Fibroblast of the conjunctiva (primary cell): ENCODE measurements around the gene FRYL.
"Not testable (repeated sequence)": the region's sequence is repeated elsewhere in the genome, so short reads cannot be mapped to it uniquely, and the experiment has no call there.

Source experiments
- DNase-seq: peaks from one replicate; pipeline ENCODE4 v3.0.0-alpha.2; 2010; ENCODE audit warnings: low read depth

Gene FRYL

DNA sequence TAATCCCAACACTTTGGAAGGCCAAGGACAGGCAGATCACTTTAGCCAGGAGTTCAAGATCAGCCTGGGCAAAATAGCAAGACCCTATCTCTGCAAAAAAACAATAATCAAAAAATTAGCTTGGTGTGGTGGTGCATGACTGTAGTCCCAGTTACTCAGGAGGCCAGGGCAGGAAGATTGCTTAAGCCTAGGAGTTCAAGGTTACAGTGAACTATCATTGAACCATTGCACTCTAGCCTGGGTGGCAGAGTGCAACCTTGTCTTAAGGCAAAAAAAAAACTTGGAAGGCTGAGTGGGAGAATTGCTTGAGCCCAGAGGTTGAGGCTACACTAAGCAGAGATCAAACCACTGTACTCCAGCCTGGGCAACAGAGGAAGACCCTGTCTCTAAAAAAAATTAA is 5.2 kb upstream of the FRYL start:
- DNase-seq = no peak

DNA sequence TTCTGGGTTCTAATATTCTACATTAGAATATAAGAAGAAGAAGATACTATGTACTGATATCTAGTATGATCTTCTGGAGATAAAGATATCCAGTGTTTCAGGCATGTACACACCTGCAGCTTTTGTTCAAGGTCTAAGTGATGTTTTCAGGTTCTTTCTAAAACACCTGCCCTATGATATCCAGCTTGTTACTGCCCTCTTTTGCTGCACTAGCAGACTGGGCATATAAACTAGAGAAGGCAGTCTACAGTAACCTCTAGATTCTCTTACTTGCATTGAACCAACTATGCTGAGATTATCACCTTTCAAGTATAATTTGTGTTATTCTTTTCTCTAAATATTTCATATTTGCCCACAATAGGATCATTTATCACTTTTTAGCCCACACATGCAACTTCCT is 1.9 kb upstream of the FRYL start:
- DNase-seq = no peak

DNA sequence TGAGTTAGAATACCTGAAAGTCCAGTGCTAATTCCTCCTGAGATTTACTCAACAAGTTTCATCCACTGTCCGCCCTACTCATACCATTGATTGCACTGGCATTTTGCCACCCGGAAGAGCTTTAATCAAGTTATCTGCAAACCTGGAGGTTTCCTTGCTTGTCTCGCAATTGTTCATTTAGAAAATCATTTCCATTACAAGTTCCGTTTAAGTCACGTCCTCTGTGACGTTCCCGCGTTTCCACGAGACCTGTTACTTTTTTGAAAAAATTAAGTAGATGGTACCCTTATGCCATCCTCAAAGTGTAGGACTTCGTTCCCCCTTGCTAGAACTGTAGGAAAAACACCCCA is 761 bp upstream of the FRYL start:
- peak; percentile 18 for DNase-seq

DNA sequence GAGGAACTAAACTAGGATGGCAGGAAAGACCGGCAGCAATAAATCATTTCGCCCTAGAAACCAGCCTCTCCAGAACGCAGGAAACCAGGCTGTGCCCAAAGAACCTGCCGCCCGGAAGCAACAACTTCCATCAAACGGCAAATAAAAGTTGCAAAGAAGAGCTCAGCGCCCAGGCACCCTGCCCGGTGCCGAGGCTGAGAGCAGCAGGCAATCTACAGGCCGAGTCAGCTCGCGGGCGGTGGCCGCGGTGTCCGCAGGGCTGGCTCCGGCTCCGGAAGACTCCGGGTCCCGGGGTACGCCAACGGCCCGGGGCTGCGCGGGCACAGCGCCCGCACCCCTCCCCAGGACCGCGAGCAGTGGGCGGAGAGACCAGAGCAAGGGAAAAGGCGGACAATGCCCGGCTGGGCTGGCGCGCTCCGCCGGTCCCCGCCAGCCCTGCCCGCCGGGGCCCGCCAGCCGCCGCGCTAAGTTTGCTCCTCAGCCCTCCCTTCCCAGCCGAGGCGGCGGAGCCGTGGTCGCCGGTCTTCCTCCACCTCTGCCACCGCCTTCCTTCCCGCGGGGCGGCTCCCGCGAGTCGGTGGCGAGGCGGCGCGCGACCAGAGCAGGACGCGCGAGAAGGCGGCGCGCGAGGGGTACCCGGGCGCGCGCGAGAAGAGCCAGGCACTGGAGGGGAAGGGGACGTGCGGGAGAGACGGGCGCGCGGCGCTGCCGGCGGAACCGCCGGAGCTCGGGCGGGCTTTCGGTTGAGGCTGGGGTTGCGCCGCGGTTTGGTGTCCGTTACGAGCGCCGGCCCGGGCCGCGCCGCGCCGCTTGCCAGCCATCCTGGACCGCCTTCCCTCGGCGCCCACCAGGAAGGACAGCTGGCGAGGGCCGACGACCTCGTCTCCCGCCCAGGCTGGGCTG is 733 bp downstream of the FRYL start:
- peak; percentile 17 for DNase-seq

DNA sequence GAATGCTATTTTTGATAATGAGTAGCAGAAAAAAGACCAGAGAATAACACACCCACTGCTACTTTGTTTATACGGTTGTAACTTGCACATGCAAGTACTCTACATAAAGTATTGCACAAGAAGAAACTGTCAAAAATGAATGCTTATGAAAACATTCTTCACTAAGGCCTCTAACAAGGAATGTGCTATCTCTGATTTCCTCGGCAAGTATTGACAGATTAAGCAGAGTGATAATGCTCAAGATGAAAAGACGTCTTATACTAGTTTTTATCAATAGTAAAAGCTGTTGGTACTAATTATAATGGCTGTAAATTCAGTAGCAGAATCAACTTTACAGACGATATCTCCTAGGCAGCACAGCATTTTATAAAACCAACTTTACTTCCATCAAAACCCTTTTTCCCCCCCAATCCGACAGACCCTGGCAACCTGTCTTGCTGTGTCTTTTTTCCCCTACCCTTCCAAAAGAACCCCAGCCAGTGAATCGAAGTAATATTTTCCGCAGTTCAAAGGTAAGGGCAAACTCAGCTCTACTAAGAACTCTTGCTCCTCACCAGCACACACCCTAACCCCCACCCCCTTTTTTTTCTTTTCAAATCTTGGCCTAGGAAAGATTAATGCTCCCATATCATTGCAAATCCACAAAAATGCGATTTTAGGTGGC is 1.5 kb downstream of the FRYL start:
- peak; percentile 30 for DNase-seq

DNA sequence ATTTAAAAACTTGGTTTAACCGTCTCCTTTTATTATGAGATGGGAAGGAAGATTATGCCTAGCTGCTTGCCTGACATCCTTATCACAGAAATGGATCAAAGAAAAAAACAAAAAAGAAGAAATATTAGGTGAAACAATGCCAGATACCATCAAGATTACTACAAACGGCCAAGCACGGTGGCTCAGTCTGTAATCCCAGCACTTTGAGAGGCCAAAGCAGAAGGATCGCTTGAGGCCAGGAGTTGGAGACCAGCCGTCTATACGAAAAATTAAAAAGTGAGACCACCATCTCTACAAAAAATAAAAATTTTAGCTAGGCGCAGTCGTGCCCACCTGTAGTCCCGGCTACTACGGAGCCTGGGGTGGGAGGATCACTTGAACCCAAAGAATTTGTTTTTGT is 2.3 kb downstream of the FRYL start:
- no peak for DNase-seq

DNA sequence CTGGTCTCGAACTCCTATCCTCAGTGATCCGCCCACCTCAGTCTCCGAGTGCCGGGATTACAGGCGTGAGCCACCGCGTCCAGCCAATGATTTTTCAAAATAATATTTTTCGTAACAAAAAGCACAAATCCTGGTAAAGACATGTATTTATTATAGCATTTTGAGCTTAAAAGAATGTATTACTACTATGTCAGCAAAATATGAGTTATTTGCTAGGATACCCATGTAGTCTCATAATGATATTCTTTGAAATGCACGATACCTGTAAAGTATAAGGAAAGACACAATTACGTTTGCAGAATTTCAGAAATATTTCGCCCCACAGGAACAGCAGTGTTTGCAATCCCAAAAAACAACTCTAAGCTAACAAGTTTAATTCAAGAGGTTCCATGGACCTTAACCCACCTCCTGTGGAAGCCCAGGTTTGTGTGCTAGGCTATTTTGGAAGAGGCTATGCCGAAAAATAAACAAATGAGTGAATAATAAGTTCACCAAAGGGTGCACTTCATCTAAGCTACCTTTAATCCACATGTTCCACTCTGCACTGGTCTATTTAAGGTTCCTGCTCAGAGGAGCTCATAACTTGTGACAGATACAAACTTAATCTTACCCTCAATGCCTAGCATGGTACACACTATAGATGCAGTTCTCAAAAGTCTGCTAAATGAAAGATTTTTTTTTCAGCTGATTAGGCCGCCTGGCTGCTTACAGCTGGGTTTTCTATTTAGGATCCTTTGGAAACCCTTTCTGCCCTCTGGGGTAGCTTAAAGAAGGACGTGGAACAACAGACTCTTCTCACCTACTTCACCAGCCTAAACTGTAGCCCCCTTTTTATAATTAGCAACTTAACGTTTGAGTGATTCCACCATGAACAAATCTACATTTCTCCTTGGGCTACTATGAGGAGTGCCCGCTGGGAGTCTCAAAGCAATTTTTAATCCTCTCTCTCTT is 5.0 kb downstream of the FRYL start:
- DNase-seq = no peak

DNA sequence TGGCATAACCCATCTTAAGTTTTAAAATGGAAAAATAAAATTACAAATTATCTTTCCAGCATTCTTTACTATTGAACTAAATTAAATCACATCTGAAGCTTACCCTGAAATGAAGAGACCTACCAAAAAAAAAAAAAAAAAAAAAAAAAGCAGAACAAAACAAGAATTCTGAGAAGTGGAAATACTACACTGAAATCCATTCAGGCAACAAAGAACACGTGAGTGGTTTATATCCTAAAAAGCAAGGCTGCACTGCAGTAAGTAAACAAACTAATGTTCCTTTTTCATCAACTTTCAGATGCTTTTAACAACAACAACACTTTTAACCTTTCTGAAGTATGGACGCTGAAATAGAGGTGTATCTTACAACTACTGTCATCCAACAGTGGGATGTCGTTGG is 7.5 kb downstream of the FRYL start:
- no peak for DNase-seq

DNA sequence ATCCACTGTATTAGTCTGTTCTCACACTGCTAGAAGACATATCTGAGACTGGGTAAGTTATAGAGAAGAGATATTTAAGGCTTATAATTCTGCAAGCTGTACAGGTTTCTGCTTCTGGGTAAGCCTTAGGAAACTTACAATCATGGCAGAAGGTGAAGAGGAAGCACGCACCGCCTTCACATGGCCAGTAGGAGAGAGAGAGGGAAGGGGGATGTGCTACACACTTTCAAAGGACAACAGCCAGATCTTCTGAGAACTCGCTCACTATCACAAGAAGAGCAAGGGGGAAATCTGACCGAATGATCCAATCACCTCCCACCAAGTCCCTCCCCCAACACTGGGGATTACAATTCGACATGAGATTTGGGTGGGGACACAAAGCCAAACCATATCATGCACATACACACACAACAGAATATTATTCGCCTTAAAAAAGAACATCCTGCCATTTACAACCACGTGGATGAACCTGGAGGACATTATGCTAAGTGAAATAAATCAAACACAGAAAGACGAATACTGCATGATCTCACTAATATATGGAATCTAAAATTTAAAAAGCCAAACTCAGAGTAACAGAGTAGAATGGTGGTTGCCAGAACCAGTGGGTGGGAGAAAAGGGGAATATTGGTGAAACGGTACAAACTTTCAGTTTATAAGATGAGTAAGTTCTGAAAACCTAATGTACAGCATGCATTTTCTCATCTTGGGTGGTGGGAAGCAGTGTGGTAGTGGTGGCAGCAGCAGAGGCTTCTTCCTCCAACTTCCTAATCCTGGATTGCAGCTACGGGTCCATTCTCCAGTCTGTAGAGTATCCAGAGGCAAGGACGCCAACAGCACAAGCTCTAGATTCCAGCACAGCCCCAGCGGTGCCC is 12.8 kb downstream of the FRYL start:
- no peak for DNase-seq

DNA sequence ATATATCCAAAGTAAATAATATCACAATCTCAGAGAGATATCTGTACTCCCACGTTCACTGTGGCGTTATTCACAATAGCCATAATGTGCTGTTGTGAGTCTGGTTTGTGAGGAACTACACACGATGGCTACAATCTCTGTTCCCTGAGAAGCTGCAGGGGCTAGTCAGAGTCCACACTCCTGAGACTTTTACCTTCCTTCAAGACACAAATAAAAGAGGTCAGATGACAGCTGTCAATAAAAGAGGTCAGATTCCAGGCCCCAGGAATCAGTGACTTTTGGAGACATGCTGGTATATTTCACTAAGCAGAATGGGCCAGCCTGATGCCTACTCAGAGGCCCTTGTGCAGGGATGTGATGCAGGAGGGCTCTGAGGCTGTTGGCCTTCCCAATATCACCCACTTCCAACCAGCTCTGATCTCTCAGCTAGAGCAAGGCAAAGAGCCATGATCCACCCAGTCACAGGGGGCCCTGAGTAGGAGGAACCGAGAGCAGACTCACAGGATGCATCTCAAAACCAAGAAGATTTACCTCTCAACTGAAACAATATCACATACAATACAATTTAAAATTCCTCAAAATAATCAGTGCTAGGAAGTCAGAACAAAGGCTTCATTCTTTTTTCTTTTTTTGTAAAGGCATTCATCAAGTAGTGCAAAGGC is 13.8 kb downstream of the FRYL start:
- no peak for DNase-seq

DNA sequence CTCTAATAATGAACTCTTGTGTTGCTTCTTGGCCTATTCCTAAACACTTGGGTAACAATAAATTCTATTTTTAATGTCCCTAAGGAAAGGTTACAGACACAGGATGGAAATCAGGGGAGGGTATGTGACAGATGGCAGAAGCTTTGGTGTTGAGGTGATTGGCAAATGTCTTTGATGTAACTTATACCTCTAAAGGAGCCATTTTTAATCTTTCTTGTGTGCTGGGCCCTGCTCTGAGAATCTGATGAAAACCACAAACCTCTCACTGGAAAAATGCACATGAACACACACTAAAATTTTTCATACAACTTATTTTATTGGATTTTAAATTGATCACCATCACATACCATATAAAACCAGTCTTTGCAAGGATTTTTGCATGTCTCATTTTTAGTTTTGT is 17.7 kb downstream of the FRYL start:
- no peak for DNase-seq

DNA sequence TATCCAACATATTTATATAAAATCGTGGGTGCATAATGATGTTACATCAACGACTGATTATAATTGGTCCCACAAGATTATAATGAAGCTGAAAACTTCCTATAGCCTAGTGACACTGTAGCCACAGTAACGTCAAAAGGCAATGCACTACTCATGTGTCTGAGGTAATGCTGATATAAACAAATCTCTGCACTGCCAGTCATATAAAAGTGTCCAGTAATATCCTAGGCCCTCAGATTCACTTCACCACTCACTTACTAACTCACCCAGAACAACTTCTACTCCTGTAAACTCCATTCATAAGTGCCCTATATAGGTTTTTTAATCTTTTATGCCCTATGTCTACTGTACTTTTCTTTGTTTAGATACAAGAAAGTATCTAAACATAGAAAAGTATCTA is 18.8 kb downstream of the FRYL start:
- no peak for DNase-seq

DNA sequence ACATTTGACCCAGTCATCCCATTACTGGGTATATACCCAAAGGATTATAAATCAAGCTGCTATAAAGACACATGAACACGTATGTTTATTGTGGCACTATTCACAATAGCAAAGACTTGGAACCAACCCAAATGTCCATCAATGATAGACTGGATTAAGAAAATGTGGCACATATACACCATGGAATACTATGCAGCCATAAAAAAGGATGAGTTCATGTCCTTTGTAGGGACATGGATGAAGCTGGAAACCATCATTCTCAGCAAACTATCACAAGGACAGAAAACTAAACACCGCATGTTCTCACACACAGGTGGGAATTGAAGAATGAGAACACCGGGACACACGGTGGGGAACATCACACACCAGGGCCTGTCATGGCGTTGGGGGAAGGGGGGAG is 21.4 kb downstream of the FRYL start:
- DNase-seq = not testable (repeated sequence)

DNA sequence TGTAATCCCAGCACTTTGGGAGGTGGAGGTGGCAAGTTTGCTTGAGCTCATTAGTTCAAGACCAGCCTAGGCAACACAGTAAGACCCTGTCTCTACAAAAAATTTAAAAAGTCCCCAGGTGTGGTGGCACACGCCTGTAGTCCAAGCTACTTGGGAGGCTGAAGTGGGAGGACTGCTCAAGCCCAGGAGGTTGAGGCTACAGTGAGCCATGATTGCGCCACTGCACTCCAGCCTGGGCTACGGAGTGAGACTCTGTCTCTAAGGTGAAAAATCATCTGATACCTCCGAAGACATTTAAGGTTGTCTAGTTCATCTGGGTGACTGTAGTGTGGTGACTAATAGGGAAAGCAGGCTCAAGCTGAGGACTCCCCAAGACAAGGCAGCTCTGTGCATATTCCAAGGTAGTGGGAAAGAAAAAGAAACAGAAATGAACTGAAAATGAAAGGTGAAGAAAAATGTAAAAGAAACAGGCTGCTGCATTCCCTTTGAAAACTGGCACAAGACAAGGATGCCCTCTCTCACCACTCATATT is 23.3 kb downstream of the FRYL start:
- DNase-seq = no peak

DNA sequence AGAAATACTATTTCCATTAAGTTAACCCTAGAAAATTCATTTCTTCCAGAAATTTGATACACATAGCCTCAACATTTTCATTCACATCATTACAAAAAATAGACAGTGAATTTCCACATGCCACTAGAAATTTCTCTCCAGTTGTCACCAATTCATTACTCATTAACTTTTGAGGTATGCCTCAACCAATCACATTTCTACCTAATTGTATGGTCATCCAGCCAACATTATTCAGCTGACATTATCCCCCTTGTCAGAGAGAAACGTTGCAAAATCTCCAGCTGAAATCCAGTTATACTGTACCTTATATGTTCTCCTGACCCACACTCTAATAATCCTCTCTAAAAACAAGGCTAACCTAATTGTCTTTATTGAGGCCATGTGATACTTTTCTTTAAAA is 24.8 kb downstream of the FRYL start:
- no peak for DNase-seq

DNA sequence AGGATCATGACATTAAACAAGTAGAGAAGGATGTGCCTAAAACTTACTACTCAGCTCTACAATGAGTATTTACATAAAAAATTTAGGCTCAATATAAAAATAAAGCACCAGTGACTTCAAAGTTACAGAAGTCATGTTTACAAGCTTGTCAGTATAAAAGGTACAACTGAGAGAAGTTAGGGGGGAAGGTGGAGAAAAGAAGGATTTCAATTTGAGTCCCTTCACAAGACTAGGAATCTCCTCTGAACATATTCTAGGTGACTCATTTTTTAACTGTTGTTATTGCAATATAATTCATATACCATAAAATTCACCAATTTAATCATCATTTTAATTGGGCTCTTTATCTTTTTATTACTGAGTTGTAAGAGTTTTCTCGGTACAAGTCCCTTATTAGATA is 26.9 kb downstream of the FRYL start:
- DNase-seq = no peak

DNA sequence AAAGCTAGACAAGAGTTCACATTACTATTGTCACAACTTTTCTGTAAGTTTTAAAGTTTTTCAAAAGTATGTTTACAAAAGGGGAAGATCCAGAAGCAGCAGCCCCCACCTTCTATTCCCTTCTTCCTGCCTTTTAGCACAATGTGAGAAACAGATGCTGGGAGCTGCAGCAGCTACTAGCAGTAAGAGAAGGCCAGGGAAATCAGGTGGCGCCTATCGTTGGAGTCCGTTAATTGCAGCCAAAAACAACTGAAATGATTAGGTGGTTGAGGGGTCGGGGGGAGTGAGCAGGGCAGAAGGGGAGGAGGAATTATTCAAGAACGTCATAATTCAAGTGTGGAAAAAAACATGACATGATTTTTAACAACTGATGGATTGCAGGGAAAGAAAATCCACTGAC is 27.4 kb downstream of the FRYL start:
- no peak for DNase-seq

DNA sequence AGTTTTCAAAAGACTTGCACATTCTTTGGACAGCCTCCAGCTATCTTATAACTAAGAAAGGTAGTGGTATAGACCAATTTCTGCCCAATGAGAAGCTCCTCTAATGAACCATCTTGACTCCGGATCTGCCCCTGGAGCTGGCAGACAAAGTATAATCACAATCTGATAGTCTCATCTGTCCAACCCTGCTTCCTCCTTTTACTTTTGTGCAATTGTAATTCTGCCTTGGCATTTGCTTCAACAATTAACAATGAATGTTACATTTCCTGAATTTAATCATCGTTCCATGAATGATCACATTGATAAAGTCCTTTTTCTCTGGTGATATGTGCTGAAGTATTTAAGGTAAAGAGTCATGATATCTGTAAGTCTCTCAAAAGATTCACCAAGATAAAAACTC is 27.8 kb downstream of the FRYL start:
- no peak for DNase-seq

DNA sequence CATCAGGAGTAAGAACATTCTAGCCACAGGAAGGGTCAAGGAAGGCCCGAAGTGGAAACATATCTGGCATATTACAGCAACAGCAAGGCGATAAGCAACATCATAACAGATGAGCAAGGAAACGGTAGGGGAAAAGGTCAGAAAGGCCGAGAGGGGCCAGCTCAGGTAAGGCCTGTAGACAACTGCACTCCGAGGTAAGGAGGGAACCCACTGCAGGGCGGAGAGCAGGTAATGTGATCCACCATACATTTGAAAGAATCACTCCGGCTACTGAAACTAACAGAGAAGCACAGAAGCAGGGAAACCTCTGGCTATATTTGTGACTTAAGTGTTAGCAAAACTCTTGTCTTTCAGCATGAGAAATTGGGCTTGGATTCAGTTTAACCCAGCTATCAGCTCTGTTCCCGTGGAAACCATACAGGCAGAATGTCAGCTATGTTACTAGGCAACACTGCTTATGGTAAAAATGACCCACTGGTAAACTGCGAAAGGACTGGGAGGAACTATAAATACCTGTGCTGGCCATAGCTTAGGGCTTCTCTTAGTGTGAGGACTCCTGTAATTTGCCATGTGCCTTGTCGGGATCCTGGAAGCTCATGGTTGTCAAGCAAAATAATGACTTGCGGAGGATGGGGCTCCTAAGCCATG is 31.0 kb downstream of the FRYL start:
- no peak for DNase-seq

DNA sequence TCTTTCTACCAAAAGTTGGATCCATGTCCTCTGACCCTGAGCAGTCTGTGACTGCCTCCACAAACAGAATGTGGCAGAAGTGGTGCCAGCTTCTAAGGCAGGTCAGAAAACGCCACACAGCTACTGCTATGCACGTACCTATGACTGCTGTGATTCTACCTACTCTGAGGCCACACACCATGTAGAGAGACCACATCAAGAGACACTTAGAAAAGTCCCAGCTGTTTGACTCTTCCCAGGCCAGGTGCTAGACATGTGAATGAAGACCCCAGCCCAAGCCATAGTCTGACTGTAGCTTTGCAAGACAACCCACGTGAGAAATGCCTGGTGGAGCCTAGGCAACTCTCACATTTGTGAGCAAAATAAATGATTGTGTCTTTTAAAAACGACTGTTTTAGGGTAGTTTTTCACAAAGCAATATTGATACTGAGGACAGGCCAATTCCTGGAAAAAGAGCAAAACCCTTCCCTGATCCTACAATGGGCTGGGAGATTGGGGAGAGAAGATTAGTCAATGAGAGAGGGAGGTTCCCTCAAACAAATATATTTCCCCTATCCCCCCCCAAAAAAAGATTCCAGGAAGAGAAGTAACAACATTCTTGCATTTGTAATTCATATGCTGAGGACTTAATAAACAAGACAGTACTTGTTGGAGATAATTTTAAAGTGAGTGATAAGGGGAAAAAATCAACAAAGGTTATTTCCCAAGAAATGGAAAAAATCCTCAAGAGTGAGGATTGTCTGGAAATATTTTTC is 33.3 kb downstream of the FRYL start:
- DNase-seq = no peak
